Activated CD8-positive, alpha-beta memory T cell treated with anti-CD3 and anti-CD28 coated beads, Interleukin-2, amount 50 U/mL, for 24 hours (primary cell): ENCODE measurements around the gene UQCR11.

ENCODE experiments used
- DNase-seq: peaks from one replicate; pipeline ENCODE4 v3.0.0-alpha.2; 2020; ENCODE audit errors: extremely low read depth

The UQCR11 gene

GRCh38 chr19:1634938-1635243 lies 29.6 kb upstream of the UQCR11 start:
- no peak for DNase-seq

- DNase-seq = no peak
Observed at GRCh38 chr19:1634242-1634937, 29.1 kb upstream of the UQCR11 start.

GRCh38 chr19:1633269-1633826 lies 28.1 kb upstream of the UQCR11 start:
- DNase-seq = no peak

DNA sequence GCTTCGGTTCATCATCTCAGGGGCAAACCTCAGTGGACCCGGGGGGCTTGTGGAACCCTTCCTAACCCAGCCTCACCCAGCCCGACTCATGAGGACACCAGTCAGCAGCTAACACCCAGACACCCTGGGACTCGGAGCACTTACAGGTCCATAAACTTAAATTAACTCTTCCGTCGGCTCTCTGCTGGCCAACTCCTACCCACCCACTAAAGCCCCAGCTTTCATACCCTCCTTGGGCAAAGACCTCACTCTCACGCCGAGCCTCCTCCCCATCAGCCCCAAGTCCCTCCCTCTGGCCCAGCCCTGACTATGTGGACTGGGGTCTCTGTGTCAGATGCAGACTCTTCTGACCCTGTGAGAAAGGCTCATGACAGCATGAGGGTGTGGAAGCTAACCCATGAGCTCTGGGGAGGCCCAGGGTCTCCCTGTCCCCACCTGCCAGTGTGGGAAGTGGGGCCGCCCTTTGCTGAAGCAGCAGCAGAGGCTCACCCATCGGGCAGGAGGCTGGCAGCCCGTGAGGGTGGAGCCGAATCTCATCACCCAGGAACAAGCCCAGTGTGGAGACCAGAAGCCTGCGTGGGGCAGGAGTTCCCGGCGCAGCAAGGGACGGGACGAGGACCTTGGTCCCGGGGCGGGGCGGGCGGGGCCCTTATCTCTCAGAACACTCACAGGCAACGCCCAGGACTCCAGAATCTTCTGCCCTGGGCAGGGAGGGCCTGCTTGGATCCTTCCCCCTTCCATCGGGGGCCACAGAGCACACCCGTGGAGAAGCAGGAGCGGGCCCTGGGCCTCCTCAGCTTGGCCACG lies 27.4 kb upstream of the UQCR11 start:
- no peak for DNase-seq

DNA sequence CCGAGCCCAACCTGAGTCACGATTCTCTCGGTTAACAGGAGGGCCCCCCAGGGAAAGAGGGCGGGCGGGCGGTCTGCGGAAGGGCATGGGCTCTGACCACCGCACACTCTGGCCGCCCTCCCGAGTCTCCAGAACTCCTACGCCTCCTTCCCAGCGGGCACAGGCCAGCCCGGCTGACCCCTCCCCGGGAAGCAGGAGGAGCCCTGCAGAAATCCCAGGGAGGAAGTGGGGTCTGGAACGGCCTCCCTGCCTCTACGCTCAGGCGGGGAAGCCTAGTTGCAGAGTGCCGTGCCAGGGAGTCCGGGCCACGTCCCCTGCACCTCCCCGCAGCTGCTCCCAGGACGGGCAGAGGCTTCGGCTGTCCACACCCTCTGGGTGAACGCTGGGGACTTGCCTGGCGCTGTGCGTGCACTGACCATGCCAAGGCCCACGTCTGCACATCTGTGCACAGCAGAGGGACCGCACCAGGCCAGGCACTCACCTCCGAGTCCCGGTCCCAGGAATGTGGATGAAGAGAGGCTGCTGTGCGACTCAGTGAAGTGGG lies 26.4 kb upstream of the UQCR11 start:
- DNase-seq = no peak

DNA sequence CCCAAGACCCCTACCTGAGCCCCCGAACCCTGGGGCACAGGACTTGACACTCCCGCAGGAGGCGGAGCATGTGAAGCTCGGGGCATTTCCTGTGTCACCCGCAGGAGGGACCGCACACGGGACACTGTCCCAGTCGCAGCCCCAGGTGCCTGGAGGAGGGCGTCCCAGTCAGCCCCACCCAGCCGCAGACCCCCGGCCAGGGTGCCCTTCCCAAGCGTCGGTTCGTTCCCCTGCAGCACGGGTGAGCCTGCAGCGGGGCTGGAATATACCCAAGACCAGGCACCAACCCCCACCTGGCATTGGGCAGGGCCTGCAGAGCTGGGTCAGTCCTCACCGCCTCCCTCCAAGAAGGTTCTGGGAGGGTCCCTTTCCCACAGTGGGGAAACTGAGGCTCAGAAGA lies 25.5 kb upstream of the UQCR11 start:
- no peak for DNase-seq

DNA sequence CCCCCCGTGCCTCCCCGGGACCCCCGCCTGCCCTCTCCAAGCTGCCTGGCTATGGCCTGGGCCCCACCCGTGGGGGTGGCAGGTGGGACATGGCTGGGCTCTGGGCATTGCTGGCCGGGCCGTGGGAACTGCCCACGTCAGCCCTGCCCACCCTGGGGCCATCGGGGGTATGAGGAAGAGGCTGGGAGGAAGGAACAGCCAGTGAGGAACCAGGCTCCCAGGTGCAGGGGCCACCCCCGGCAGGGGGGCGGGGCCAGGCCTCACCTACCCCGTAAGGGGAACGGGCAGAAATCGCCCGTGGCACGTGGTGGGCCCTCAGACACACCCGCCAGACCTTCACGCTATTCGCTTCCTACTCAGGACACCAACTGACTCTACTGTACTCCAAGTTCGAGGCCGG lies 24.8 kb upstream of the UQCR11 start:
- DNase-seq = no peak

DNA sequence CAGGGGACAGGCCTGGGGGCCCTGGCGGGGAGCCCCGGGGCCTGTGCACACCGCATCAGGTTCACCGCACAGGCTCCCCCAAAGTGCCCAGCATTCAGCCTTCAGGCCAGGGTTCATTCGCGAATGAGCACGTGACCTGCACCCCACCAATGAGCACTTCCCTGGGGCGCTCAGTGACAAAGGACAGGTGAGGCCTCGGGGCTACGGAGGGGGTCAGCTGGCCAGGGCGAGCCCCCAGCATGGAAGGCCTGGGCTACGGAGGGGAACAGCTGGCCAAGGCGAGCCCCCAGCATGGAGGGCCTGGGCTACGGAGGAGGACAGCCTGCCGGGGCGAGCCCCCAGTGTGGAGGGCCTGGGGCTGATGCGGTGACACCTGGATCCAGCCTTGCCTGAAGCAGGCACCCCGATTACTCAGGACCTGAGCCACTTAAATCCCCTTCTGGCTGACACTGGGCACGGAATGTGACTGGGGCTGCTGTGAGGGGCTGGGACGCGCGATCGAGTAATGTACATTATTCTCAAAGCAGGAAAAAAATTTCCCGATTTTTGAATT lies 24.1 kb upstream of the UQCR11 start:
- DNase-seq = no peak

GRCh38 chr19:1627194-1627593 lies 21.9 kb upstream of the UQCR11 start:
- DNase-seq = no peak

DNA sequence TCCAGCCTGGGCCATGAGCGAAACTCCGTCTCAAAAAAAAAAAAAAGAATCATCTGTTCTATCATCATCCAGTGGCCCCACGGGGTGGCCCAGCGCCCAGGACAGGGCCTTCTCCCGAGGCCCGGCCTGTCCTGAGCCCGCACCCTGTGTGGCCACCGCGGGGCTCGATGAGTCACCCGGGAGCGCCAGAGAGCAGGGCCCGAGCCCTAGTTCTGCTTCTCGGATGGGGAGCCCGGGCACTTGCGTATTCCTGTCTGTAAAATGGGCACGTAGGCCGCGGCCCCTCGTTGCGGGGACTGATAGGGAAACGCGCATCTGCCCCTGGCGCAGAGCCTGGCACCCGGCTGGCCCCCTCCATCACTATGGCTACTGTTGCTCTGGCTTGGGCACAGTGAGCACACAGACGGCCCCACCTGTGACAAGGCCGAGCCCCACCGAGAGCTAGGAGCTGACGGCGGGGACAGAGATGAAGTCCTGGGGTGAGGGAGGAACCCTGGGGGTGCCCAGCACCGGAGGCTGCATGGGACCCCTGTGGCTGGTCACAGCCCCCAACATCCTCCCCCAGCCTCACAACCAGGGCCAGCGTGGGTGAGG lies 21.3 kb upstream of the UQCR11 start:
- DNase-seq = no peak

- DNase-seq = no peak
Observed at GRCh38 chr19:1624458-1624857, 19.2 kb upstream of the UQCR11 start.

GRCh38 chr19:1622541-1622940 lies 17.3 kb upstream of the UQCR11 start:
- no peak for DNase-seq

DNA sequence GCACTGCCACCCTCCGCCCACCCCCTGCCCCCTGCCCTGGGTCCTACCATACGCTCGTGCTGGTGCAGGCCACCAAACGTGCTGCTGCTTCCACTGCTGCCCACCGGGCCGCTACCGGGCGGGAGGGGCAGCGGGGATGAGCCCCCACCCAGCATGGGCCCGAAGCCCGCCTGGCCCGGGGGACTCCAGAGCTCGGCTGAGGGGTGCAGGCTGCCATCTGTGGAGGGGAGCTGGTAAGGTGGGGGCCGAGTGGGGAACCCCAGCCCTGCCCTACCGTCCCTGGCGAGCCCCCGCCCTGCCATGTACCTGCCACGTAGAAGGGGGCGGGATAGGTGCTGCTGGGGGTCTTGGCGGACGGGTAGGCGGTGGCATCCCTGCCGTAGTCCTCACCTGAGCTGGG lies 16.7 kb upstream of the UQCR11 start:
- DNase-seq = no peak

- DNase-seq = no peak
Observed at GRCh38 chr19:1621574-1621973, 16.3 kb upstream of the UQCR11 start.

DNA sequence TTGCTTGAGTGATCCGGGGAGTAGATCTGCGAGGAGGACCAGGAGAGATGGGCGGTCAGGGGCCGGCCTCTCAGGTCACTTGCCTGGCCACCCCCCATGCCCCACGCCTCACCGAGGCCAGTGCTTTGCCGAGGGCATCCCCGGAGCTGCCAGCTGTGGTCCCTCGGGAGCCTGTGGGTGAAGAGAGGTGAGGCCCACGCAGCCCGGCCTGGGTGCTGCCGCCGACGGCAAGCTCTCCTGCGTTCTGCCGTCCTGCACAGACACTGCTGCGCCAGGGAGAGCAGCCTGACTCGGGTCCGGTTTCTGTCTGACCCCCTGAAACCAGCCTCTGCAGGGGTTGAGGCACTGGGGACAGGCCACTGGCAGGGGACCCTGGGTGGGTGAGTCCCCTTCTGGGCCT lies 15.8 kb upstream of the UQCR11 start:
- no peak for DNase-seq

DNA sequence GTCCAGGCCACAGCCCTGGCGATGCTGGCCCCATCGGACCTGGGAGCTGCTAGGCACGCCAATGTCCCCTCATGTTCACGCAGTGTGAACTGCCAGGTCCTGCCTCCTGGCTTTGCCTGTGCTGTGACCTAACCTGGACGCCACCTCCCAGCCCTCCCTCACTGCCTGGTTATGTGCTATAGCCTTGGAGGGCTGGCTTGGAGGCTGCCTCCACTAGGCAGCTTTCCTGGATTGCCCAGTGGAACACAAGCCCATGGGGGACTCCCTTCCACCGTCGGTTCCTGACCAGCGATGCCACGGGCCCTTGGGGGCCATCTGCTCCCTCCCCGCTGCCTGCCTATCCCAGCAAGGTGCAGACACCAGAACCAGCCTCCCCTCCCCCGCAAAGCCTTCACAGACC lies 15.2 kb upstream of the UQCR11 start:
- DNase-seq = no peak

GRCh38 chr19:1619703-1620102 lies 14.4 kb upstream of the UQCR11 start:
- DNase-seq = no peak

DNA sequence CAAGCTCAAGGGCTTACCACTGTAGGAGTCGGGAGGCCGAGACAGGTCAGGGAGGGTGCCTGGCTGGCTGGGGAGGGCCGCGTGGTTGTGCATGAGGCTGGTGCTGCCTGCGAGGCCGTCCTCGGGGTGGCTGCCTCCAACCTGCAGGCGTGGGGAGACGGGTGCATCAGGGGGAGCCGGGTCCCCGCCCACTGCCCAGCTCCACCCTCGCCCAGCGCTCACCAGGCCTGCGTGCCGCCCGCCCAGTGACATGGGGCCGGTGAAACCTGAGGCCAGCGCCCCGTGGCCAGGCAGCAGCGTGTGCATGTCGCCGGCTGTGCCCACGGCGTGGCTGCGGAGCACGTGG lies 13.8 kb upstream of the UQCR11 start:
- no peak for DNase-seq

DNA sequence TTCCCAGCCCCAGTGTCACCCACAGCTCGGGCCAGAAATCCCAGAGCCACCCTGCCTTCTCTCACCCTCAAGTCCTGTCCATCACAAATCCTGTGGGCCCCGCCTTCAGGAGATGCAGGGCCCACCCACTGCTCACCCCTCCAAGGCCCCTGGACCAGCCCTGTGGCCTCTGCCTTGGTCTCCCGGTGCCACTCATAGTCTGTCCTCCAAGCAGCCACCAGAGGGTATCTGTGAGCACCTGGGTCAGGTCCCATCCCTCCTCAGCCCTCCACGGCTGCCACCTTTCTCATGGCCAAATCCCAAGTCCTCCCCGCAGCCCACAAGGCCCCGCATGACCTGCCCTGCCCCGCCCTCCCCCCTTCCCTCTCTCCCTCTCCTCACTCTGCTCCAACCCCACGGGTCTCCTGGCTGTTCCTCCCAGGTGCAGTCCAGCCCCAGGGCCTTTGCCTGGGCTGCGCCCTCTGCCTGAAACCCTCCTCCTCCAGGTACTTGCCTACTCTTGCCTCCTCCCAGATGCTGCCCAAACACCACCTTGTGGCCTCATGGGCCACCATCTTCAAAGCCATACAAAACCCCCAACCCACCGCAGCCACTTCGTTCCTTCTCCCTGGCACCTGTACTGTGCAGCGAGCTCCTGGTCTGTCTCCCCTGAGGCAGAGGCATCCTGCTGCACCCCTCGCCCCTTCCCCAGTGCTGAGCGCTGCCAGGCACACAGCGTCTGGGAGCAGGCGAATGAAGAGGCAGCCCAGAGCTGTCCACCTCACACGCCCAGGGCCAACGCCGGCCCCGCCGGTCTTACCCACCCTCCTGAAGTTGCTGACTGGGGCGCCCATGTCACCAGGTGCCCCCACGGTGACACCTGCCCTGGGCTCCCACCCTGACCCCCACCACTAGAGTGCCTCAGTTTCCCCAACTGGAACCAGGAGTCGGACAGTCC lies 13.2 kb upstream of the UQCR11 start:
- DNase-seq = no peak

DNA sequence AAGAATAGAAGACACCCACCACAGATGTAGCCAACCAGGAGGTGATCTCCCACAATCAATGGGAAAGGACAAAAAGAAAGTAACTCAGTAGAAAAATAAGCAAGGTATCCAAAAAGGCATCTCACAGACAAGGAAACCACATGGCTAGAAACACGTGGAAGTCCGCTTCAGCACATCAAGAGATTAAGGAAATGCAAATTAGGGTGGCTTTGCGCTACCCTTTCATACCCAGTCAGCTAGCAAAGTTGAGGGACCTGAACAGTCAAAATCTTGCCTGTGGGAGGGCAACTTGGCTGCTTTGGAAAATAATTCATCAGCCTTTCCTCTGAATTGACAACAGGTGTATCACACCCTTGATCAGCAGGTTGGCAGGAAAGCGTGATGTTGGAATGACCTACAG lies 11.6 kb upstream of the UQCR11 start:
- no peak for DNase-seq

DNA sequence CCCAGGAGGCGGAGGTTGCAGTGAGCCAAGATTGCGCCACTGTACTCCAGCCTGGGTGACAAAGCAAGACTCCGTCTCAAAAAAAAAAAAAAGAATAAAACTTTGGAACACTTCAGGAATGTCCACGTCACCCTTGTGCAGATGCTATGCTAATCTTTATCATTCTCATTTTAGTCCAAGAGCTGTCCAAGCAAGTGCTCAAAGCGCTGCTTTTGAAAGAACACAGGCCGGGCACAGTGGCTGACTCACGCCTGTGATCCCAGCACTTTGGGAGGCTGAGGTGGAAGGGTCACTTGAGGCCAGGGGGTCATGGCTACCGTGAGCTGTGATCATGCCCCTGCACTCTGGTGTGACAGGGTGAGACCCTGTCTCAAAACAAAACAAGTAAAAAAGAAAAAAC lies 11.1 kb upstream of the UQCR11 start:
- DNase-seq = no peak
